ENCODE measurements around the gene CLK4. TPM values are rescaled to one million over a fixed set of nuclear protein-coding genes. Genes with fewer than 3 reads are reported as not detected.

CLK4 gene
- total and polyA plus RNA-seq, 2 of the 8 experiments (the other 6 are each of a cell fraction or from before 2014, with no cell fraction given), result 8.1 to 12.6 TPM

DNA sequence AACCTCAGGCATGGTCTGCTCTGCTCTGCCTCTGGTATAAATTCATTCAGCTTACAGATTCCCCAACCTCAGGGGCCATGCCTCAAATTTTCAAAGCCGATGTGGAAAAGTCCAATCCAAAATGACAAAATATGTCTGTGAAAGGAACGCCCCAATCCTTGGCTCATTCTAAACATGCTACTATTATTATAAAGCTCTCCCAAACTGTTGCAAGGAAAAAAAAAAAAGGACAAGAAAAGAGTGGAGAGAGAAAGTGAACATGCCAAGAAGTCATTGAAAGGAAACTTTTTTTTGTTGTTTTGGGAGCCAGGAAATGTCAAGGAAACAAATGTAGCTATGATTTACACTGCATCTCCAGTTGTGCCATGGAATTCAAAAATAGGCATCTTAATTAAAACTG lies 40.5 kb downstream of the CLK4 start (continued):
- TF ChIP-seq CHD7 (IDR thresholded peaks at IDR 0.05; ENCODE audit: insufficient replicate concordance, low read length), result no peak
- no peak for TF ChIP-seq SIN3A (conservative IDR thresholded peaks at IDR 0.05 in 1 of 2, IDR thresholded peaks at IDR 0.05 in 1 of 2; ENCODE audit: low read depth in 1 of 2, low read length in 2 of 2)
- no peak for TF ChIP-seq YY1 (IDR thresholded peaks at IDR 0.05; ENCODE audit: low read depth, low read length)
- no peak for TF ChIP-seq RXRA (IDR thresholded peaks at IDR 0.05; ENCODE audit: insufficient read depth, low read depth, low read length)
- no peak for TF ChIP-seq SIX5 (IDR thresholded peaks at IDR 0.05; ENCODE audit: low read depth, low read length)
- no peak for TF ChIP-seq JUN (IDR thresholded peaks at IDR 0.05; ENCODE audit: low read depth, low read length)
- TF ChIP-seq BRCA1 (IDR thresholded peaks at IDR 0.05; ENCODE audit: low read depth, low read length), result no peak
- TF ChIP-seq HDAC6 (IDR thresholded peaks at IDR 0.05; ENCODE audit: low read depth, low read length), result no peak
- no peak for TF ChIP-seq ZNF274 (IDR thresholded peaks at IDR 0.05; ENCODE audit: borderline replicate concordance, extremely low read depth, low read length)
- no peak for TF ChIP-seq POLR2A (IDR thresholded peaks at IDR 0.05; ENCODE audit: control extremely low read depth in 1 of 2, low read depth in 2 of 2, low read length in 2 of 2)
- TF ChIP-seq, protein P1, sequence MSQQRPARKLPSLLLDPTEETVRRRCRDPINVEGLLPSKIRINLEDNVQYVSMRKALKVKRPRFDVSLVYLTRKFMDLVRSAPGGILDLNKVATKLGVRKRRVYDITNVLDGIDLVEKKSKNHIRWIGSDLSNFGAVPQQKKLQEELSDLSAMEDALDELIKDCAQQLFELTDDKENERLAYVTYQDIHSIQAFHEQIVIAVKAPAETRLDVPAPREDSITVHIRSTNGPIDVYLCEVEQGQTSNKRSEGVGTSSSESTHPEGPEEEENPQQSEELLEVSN (IDR thresholded peaks at IDR 0.05), result no peak
- TF ChIP-seq NRF1 (IDR thresholded peaks at IDR 0.05; ENCODE audit: low read depth, low read length), result no peak

Data from H1 (cell line).